Measurements from ENCODE around the gene LRIG1.

LRIG1 gene

DNA sequence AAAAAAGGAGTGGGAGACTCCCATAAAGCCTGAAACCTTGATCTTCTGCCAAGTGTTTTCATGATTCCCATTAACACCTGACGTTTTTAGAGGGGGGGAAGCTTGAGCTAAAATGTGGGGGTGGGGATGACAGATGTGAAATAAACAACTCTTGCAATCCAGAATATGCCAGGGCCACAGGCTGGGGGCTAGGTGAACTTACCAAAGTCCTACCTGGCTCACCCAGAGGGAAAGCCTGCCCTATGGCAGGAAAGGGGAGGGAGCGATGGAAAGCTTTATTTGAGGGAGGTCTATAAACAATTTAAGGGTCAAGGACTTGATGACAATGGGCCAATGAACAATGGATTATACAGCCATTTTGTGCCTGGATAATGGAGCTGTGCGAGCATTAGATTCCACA is 108.3 kb downstream of the LRIG1 start:
- DNase-seq (ENCODE audit: low read depth): no peak
- TF ChIP-seq, protein P1, sequence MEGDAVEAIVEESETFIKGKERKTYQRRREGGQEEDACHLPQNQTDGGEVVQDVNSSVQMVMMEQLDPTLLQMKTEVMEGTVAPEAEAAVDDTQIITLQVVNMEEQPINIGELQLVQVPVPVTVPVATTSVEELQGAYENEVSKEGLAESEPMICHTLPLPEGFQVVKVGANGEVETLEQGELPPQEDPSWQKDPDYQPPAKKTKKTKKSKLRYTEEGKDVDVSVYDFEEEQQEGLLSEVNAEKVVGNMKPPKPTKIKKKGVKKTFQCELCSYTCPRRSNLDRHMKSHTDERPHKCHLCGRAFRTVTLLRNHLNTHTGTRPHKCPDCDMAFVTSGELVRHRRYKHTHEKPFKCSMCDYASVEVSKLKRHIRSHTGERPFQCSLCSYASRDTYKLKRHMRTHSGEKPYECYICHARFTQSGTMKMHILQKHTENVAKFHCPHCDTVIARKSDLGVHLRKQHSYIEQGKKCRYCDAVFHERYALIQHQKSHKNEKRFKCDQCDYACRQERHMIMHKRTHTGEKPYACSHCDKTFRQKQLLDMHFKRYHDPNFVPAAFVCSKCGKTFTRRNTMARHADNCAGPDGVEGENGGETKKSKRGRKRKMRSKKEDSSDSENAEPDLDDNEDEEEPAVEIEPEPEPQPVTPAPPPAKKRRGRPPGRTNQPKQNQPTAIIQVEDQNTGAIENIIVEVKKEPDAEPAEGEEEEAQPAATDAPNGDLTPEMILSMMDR (IDR thresholded peaks at IDR 0.05; ENCODE audit: low read length, missing control alignments): no peak
- no peak overlapping the region for H3K4me3 ChIP-seq (replicated peaks; ENCODE audit: low read depth, low read length)

DNA sequence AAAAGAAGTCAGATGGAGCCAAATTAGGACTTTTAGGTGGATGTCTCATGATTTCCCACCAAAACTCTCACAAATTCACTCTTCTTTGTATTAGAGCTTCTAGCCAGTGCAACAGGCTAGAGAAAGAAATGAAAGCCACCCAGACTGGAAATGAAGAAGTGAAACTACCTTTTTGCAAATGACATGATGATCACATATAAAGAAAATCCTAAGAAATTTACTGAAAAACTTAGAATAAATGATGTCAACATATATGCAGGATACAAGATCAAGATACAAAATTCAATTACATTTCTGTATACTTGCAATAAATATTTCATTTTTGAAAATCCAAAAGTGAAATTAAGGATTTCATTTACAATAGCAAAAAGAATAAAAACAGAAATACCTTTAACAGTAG is 110.8 kb downstream of the LRIG1 start:
- TF ChIP-seq, protein P1 (IDR thresholded peaks at IDR 0.05; ENCODE audit: low read length, missing control alignments): no peak
- H3K4me3 ChIP-seq (replicated peaks; ENCODE audit: low read depth, low read length): no peak overlapping the region
- no peak for DNase-seq (ENCODE audit: low read depth)

DNA sequence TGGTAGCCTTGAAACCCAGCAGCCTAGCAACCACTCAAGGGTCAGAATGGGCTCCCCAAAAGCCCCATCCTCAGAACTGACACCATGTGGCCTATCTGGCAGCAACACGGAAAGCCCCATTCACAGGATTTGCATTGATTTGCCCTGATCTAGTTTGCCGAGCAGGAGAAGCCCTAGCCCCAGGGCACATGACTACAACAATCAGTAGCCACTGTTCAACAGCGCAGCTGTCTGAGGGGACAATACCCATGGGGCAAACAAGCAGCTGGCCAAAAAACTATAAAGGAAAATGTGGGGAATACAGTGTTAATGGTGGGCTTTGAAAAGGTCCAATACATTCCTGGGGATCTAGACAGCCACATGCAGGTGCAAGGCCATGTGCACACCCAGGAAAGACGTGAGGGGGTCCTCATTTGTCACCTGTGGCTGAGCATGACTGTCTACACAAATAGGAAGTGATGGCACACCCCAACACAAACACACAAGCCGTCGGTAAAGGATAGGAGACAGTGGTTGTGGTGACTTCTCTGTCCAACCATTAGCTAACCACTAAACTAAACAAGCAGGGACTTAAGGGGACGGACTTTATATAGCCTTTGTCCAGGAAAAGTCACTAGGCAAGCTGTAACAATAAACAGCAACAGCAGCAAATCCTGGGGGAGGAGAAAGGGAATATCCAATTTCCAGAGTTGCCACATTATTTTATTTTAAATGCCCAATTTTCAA is 113.7 kb downstream of the LRIG1 start:
- DNase-seq (ENCODE audit: low read depth): no peak
- TF ChIP-seq, protein P1 (IDR thresholded peaks at IDR 0.05; ENCODE audit: low read length, missing control alignments): no peak
- H3K4me3 ChIP-seq (replicated peaks; ENCODE audit: low read depth, low read length): no peak overlapping the region

DNA sequence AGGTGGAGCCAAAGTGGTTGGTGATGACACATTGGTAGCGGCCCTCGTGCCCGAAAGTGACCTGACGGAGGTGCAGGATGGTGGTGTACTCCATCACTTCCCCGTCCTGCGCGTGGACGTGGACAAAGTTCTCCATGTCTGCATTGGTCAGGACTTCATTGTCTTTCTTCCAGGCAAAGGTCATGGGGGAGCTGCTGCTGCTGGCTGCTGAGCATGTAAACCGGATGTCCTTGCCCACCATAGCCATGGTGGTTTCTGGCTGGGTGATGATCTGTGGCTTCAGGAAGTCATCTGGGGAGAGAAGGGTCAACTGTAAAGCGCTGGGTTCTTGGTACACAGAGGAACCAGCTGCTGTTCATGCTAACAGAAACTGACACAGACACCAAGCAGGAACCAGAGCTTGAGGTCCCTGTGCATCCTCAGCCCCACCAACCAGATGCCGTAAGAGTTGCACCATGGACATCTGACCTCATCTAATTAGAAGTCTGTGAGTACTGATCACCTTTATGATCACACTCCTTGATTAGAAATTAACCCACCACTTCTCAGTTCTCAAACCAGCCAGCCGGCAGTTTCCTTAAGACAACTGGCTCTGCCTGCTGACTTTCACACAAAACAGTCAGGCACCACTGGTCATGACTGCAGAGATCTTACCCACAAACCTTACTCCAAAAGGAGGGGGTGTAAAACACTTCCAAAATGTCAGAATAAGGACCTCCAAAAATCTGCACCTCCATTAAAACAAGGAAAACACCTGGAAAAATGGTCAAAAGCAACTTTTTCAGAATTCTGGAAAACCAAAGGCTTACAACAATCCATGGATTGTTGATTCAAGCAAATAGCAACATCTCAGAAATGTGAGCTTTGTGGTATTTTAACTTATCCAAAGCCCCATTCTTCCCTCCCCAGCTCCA is 114.6 kb downstream of the LRIG1 start:
- DNase-seq (ENCODE audit: low read depth): no peak
- TF ChIP-seq, protein P1 (IDR thresholded peaks at IDR 0.05; ENCODE audit: low read length, missing control alignments): no peak
- no peak overlapping the region for H3K4me3 ChIP-seq (replicated peaks; ENCODE audit: low read depth, low read length)

DNA sequence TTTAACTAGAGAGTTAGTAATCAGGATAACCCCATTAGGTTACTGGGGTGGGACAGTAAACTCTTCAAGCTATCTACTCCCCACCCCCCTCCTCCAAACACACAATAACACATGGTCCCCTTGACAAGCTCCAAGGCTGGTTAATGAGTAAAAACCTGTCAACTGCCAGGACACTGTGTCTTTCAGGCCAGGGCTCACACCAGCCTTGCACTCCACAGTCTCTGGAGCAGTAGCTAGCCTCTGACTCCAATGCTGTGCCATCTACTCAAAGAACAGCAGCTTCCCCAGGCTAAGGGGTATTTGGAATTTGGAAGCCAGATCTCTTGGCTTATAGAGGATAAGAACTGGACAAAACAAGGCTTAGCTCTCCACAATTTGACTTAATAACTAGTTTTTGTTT is 115.8 kb downstream of the LRIG1 start:
- TF ChIP-seq, protein P1 (IDR thresholded peaks at IDR 0.05; ENCODE audit: low read length, missing control alignments): no peak
- DNase-seq (ENCODE audit: low read depth): no peak
- H3K4me3 ChIP-seq (replicated peaks; ENCODE audit: low read depth, low read length): no peak overlapping the region

DNA sequence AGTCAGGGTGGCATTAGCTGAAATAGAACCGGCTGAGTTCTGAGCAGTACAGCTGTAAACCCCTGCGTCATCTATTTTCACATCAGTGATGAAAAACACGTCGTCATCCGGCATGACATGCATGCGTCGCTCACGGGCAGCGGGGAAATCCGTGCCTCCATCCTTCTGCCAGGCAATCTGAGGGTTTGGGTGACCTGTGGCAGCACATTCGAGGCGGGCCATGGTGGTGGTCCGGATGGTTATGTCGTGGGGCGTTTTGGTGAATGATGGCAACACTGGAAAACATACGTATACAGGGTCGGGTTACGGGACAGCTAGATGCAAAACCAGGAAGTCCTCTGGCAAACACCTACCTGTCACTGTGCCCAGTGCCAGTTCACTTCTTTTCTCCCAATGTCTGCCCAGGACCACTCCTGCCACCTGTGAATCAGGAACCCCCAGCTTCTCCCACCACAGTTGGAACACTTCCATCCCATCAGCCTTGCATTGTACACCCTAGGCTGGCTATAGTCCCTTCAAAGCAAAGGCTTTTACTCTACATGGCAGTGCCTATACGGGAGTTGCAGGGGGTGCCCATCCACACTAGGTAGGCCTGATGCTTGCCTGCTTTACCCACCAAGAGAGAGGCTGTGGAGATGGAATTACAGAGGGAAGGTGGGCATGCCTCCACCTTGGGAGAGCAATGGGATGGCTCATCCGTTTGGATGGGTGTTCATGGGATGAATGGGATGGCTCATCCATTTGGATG is 116.7 kb downstream of the LRIG1 start:
- no peak for DNase-seq (ENCODE audit: low read depth)
- TF ChIP-seq, protein P1 (IDR thresholded peaks at IDR 0.05; ENCODE audit: low read length, missing control alignments): no peak
- H3K4me3 ChIP-seq (replicated peaks; ENCODE audit: low read depth, low read length): no peak overlapping the region
